K562 (cell line): Measurements from ENCODE around the gene PCDHB7.
"Not testable (repeated sequence)": the region's sequence is repeated elsewhere in the genome, so short reads cannot be mapped to it uniquely, and the experiment has no call there.

ENCODE experiments used
- POLR2AphosphoS5 ChIP-seq: IDR thresholded peaks from 2 replicates; pipeline ENCODE4 v1.6.1; 2011; ENCODE audit warnings: mild to moderate bottlenecking, low read depth, low read length, moderate library complexity; ENCODE audit not compliant: control insufficient read depth, insufficient read depth
- SMC3 ChIP-seq: conservative IDR thresholded peaks from 2 replicates; pipeline ENCODE4 v1.6.1; 2011; ENCODE audit warnings: low read depth, low read length, improper control_type of control experiment; ENCODE audit not compliant: insufficient read depth
- YY1 ChIP-seq, 3 experiments: IDR thresholded peaks; 2 replicates each; pipeline ENCODE4 v1.6.1; 2011; ENCODE audit warnings: low read length in 2 of 3, mild to moderate bottlenecking in 2 of 3, moderate library complexity in 2 of 3, borderline replicate concordance in 1 of 3, control low read depth in 1 of 3, low read depth in 1 of 3; ENCODE audit not compliant: insufficient read depth in 3 of 3, insufficient replicate concordance in 2 of 3, control insufficient read depth in 1 of 3, insufficient read length in 1 of 3; ENCODE audit errors: extremely low read depth in 1 of 3
- ZFP30 ChIP-seq: fragments of 250-450 bp; sonication (Bioruptor Pico); IDR thresholded peaks from 2 replicates; pipeline ENCODE4 v1.8.0; 2022; ENCODE audit warnings: moderate library complexity, mild to moderate bottlenecking, inconsistent platforms, borderline replicate concordance
- ZNF274 ChIP-seq: IDR thresholded peaks from 2 replicates; pipeline ENCODE4 v1.6.1; 2011; ENCODE audit warnings: low read depth, mild to moderate bottlenecking, low read length, moderate library complexity, borderline replicate concordance
- ZNF561 ChIP-seq: fragments of 450-650 bp; formaldehyde crosslinking; conservative IDR thresholded peaks from 2 replicates; pipeline ENCODE4 v1.4.0; 2020; ENCODE audit warnings: mild to moderate bottlenecking, moderate library complexity
- TF ChIP-seq, protein P1 (sequence below): fragments of 450-650 bp; IDR thresholded peaks from 2 replicates; pipeline ENCODE4 v1.6.1; 2016; ENCODE audit warnings: antibody characterized with exemption
- TF ChIP-seq, protein P2 (sequence below), 2 experiments: IDR thresholded peaks; 2 replicates each; pipeline ENCODE4 v1.6.1; 2012; ENCODE audit warnings: improper control_type of control experiment in 2 of 2, low read depth in 2 of 2, low read length in 2 of 2, borderline replicate concordance in 1 of 2
- TF ChIP-seq, protein P3 (sequence below): sonication (generic); formaldehyde crosslinking; IDR thresholded peaks from 2 replicates; pipeline ENCODE4 v1.8.1; 2023; ENCODE audit warnings: mild to moderate bottlenecking, missing genetic modification reagents
- TF ChIP-seq, protein P4 (sequence below), 2 experiments: fragments of 450-650 bp; IDR thresholded peaks; 2 replicates each; pipeline ENCODE4 v1.6.1; 2016; ENCODE audit warnings: mild to moderate bottlenecking in 2 of 2, borderline replicate concordance in 1 of 2, low read depth in 1 of 2, moderate library complexity in 1 of 2

DNA sequence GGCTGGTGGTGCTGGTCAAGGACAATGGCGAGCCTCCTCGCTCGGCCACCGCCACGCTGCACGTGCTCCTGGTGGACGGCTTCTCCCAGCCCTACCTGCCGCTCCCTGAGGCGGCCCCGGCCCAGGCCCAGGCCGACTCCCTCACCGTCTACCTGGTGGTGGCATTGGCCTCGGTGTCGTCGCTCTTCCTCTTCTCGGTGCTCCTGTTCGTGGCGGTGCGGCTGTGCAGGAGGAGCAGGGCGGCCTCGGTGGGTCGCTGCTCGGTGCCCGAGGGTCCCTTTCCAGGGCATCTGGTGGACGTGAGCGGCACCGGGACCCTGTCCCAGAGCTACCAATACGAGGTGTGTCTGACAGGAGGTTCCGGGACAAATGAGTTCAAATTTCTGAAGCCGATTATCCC is 53.0 kb downstream of the PCDHB7 start:
- TF ChIP-seq, protein P1, sequence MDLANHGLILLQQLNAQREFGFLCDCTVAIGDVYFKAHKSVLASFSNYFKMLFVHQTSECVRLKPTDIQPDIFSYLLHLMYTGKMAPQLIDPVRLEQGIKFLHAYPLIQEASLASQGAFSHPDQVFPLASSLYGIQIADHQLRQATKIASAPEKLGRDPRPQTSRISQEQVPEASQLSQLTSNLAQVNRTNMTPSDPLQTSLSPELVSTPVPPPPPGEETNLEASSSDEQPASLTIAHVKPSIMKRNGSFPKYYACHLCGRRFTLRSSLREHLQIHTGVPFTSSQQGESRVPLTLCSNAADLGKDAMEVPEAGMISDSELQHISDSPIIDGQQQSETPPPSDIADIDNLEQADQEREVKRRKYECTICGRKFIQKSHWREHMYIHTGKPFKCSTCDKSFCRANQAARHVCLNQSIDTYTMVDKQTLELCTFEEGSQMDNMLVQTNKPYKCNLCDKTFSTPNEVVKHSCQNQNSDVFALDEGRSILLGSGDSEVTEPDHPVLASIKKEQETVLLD = not testable (repeated sequence)
- TF ChIP-seq YY1 (IDR thresholded peaks at IDR 0.05; ENCODE audit: borderline replicate concordance in 1 of 3, control insufficient read depth in 1 of 3, extremely low read depth in 1 of 3, insufficient read depth in 3 of 3, insufficient read length in 1 of 3, insufficient replicate concordance in 2 of 3, low read depth in 1 of 3, low read length in 2 of 3); POLR2AphosphoS5; ZNF561 (CRISPR knock-in tag); SMC3; ZNF274; ZFP30 (CRISPR knock-in tag): not testable (repeated sequence)
- TF ChIP-seq, protein P2, sequence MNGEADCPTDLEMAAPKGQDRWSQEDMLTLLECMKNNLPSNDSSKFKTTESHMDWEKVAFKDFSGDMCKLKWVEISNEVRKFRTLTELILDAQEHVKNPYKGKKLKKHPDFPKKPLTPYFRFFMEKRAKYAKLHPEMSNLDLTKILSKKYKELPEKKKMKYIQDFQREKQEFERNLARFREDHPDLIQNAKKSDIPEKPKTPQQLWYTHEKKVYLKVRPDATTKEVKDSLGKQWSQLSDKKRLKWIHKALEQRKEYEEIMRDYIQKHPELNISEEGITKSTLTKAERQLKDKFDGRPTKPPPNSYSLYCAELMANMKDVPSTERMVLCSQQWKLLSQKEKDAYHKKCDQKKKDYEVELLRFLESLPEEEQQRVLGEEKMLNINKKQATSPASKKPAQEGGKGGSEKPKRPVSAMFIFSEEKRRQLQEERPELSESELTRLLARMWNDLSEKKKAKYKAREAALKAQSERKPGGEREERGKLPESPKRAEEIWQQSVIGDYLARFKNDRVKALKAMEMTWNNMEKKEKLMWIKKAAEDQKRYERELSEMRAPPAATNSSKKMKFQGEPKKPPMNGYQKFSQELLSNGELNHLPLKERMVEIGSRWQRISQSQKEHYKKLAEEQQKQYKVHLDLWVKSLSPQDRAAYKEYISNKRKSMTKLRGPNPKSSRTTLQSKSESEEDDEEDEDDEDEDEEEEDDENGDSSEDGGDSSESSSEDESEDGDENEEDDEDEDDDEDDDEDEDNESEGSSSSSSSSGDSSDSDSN (IDR thresholded peaks at IDR 0.05; ENCODE audit: borderline replicate concordance in 1 of 2, low read depth in 2 of 2, low read length in 2 of 2) = not testable (repeated sequence)
- TF ChIP-seq, protein P3, sequence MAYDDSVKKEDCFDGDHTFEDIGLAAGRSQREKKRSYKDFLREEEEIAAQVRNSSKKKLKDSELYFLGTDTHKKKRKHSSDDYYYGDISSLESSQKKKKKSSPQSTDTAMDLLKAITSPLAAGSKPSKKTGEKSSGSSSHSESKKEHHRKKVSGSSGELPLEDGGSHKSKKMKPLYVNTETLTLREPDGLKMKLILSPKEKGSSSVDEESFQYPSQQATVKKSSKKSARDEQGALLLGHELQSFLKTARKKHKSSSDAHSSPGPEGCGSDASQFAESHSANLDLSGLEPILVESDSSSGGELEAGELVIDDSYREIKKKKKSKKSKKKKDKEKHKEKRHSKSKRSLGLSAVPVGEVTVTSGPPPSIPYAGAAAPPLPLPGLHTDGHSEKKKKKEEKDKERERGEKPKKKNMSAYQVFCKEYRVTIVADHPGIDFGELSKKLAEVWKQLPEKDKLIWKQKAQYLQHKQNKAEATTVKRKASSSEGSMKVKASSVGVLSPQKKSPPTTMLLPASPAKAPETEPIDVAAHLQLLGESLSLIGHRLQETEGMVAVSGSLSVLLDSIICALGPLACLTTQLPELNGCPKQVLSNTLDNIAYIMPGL (CRISPR knock-in tag) = not testable (repeated sequence)
- TF ChIP-seq, protein P4, sequence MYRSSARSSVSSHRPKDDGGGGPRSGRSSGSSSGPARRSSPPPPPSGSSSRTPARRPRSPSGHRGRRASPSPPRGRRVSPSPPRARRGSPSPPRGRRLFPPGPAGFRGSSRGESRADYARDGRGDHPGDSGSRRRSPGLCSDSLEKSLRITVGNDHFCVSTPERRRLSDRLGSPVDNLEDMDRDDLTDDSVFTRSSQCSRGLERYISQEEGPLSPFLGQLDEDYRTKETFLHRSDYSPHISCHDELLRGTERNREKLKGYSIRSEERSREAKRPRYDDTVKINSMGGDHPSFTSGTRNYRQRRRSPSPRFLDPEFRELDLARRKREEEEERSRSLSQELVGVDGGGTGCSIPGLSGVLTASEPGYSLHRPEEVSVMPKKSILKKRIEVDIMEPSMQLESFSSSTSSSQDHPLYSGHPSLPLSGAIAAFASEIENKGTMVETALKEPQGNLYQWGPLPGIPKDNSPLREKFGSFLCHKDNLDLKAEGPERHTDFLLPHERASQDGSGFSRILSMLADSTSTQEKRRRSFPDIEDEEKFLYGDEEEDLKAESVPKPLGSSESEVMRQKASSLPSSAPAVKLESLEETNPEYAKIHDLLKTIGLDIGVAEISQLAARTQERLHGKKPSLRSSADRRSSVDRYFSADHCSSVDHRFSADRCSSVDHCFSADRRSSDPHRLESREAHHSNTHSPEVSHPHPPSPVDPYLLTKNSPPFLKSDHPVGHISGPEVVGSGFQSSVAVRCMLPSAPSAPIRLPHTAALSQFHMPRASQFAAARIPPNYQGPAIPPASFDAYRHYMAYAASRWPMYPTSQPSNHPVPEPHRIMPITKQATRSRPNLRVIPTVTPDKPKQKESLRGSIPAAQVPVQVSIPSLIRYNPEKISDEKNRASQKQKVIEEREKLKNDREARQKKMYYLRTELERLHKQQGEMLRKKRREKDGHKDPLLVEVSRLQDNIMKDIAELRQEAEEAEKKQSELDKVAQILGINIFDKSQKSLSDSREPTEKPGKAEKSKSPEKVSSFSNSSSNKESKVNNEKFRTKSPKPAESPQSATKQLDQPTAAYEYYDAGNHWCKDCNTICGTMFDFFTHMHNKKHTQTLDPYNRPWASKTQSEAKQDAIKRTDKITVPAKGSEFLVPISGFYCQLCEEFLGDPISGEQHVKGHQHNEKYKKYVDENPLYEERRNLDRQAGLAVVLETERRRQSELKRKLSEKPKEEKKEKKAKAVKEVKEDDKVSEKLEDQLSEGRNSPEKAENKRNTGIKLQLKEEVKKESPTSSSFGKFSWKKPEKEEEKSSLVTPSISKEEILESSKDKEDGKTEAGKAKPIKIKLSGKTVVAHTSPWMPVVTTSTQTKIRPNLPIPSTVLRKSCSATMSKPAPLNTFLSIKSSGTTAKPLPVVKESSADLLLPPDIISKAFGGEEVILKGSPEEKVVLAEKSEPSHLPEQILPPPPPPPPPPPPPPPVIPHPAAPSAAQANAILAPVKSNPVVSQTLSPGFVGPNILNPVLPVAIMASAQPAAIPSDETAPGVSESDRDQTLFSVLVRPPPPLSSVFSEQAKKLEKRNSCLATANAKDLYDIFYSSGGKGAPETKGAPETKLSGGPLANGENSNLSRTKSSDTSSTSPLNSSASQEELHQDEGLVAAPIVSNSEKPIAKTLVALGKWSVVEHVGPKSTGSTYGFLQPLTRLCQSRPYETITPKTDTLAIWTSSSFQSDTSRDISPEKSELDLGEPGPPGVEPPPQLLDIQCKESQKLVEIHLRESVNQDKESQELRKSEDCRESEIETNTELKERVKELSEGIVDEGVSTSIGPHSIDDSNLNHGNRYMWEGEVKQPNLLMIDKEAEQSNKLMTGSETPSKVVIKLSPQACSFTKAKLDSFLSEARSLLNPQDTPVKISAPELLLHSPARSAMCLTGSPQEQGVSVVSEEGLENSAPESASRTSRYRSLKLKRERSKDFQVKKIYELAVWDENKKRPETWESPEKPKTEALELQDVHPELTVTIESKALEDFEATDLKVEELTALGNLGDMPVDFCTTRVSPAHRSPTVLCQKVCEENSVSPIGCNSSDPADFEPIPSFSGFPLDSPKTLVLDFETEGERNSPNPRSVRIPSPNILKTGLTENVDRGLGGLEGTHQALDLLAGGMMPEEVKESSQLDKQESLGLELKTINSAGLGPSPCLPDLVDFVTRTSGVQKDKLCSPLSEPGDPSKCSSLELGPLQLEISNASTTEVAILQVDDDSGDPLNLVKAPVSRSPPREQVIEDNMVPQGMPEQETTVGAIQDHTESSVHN (IDR thresholded peaks at IDR 0.05; ENCODE audit: borderline replicate concordance in 1 of 2, low read depth in 1 of 2) = not testable (repeated sequence)
